ENCODE results near the gene MYBL2.
A peak's percentile ranks its signal among the peaks of the same experiment; 100 is the strongest.

- TF ChIP-seq POLR2AphosphoS5 (IDR thresholded peaks at IDR 0.05; ENCODE audit: low read depth, low read length) = no peak
- no peak for TF ChIP-seq CTCF (IDR thresholded peaks at IDR 0.05)
- no peak for TF ChIP-seq CHD2 (IDR thresholded peaks at IDR 0.05; ENCODE audit: low read length, partially characterized antibody)
- no peak for TF ChIP-seq REST (IDR thresholded peaks at IDR 0.05; ENCODE audit: low read depth, low read length)
- TF ChIP-seq TEAD4 (IDR thresholded peaks at IDR 0.05; ENCODE audit: borderline replicate concordance, insufficient read depth) = no peak
- no peak for TF ChIP-seq SIN3A (IDR thresholded peaks at IDR 0.05; ENCODE audit: borderline replicate concordance, low read depth, low read length)
- no peak for TF ChIP-seq EZH2phosphoT487 (IDR thresholded peaks at IDR 0.05; ENCODE audit: borderline replicate concordance, low read depth)
- TF ChIP-seq GABPA (IDR thresholded peaks at IDR 0.05; ENCODE audit: low read depth) = no peak
- peak; percentile 41 for TF ChIP-seq JUND (IDR thresholded peaks at IDR 0.05)
- TF ChIP-seq MAX (IDR thresholded peaks at IDR 0.05; ENCODE audit: low read depth) = no peak
- no peak; a peak in 1 of 4 replicates for TF ChIP-seq EP300 (IDR thresholded peaks at IDR 0.05; ENCODE audit: borderline replicate concordance in 1 of 2, low read depth in 1 of 2, low read length in 1 of 2)
- TF ChIP-seq ELF1 (IDR thresholded peaks at IDR 0.05) = no peak
Observed at GRCh38 chr20:43755390-43755789, 88.5 kb downstream of the MYBL2 start.

Measured in SK-N-SH (cell line).